DOHH2 (cell line): ENCODE data around the gene HSPH1.

Experiments
- EZH2phosphoT487 ChIP-seq: fragments of 200-600 bp; sonication (generic); IDR thresholded peaks from 2 replicates; pipeline ENCODE4 v1.6.1; 2017; ENCODE audit warnings: borderline replicate concordance, mild to moderate bottlenecking, antibody characterized with exemption, low read length, moderate library complexity, mixed read lengths
- TF ChIP-seq, protein P1 (sequence below): fragments of 200-600 bp; sonication (generic); IDR thresholded peaks from one replicate; pipeline ENCODE4 v1.5.1; 2014; ENCODE audit warnings: antibody characterized with exemption, mild to moderate bottlenecking, low read depth, low read length; ENCODE audit not compliant: poor library complexity, severe bottlenecking

DNA sequence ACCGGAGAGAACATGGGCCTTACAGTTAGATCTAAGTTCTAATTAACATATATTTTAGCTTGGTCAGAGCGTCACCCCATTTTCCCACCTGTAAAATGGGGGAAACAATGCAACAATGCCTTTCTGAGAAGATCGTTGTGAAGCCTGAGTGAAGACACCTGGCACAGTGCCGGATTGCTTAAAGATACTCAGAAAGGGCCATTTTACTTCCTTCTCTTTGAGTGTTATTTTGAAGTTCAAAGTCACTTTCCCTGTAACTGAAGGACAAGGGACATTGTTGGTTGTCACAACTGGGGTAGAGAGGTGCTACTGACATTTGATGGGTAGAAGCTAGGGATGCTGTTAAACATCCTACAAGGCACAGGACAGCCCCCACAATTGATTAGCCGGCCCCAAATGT lies 28.1 kb downstream of the HSPH1 start:
- TF ChIP-seq, protein P1, sequence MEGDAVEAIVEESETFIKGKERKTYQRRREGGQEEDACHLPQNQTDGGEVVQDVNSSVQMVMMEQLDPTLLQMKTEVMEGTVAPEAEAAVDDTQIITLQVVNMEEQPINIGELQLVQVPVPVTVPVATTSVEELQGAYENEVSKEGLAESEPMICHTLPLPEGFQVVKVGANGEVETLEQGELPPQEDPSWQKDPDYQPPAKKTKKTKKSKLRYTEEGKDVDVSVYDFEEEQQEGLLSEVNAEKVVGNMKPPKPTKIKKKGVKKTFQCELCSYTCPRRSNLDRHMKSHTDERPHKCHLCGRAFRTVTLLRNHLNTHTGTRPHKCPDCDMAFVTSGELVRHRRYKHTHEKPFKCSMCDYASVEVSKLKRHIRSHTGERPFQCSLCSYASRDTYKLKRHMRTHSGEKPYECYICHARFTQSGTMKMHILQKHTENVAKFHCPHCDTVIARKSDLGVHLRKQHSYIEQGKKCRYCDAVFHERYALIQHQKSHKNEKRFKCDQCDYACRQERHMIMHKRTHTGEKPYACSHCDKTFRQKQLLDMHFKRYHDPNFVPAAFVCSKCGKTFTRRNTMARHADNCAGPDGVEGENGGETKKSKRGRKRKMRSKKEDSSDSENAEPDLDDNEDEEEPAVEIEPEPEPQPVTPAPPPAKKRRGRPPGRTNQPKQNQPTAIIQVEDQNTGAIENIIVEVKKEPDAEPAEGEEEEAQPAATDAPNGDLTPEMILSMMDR: no peak
- no peak for TF ChIP-seq EZH2phosphoT487
